Measurements from ENCODE around the gene HSBP1. TPM values are rescaled to one million over a fixed set of nuclear protein-coding genes. Genes with fewer than 3 reads are reported as not detected.

Gene HSBP1
- total RNA-seq, 1 donor from 2014 or later, result 22.0 TPM

- DNase-seq (ENCODE audit: low read depth), result no peak
- no peak for TF ChIP-seq CTCF (IDR thresholded peaks at IDR 0.05; ENCODE audit: insufficient read depth, low read length, poor library complexity, severe bottlenecking)
- Histone ChIP-seq H3K4me3 (ENCODE audit: low read depth, low read length) (no peak overlapping the region), H3K36me3 (ENCODE audit: control insufficient read depth, insufficient read depth, low read length) (no peaks in the 10 kb centered on the region), H3K27me3 (ENCODE audit: control insufficient read depth, insufficient read depth, low read length) (no peaks in the 10 kb centered on the region)
Observed at GRCh38 chr16:83797013-83797412, 10.8 kb upstream of the HSBP1 start.

GRCh38 chr16:83799336-83799735 is 8.4 kb upstream of the HSBP1 start:
- DNase-seq (ENCODE audit: low read depth), result no peak
- TF ChIP-seq CTCF (IDR thresholded peaks at IDR 0.05; ENCODE audit: insufficient read depth, low read length, poor library complexity, severe bottlenecking), result no peak
- no peaks in the 10 kb centered on the region for H3K27me3 ChIP-seq (ENCODE audit: control insufficient read depth, insufficient read depth, low read length)
- H3K4me3 ChIP-seq (ENCODE audit: low read depth, low read length), result no peak overlapping the region
- H3K36me3 ChIP-seq (ENCODE audit: control insufficient read depth, insufficient read depth, low read length), result no peaks in the 10 kb centered on the region

- no peaks in the 10 kb centered on the region for H3K27me3 ChIP-seq (ENCODE audit: control insufficient read depth, insufficient read depth, low read length)
- no peak for DNase-seq (ENCODE audit: low read depth)
- TF ChIP-seq CTCF (IDR thresholded peaks at IDR 0.05; ENCODE audit: insufficient read depth, low read length, poor library complexity, severe bottlenecking), result no peak
- H3K4me3 ChIP-seq (ENCODE audit: low read depth, low read length), result no peak overlapping the region
- no peaks in the 10 kb centered on the region for H3K36me3 ChIP-seq (ENCODE audit: control insufficient read depth, insufficient read depth, low read length)
Observed at GRCh38 chr16:83802135-83802534, 5.6 kb upstream of the HSBP1 start.

GRCh38 chr16:83802554-83803205 is 5.1 kb upstream of the HSBP1 start:
- H3K36me3 ChIP-seq (ENCODE audit: control insufficient read depth, insufficient read depth, low read length), result no peaks in the 10 kb centered on the region
- TF ChIP-seq CTCF (IDR thresholded peaks at IDR 0.05; ENCODE audit: insufficient read depth, low read length, poor library complexity, severe bottlenecking), result no peak
- no peak overlapping the region for H3K4me3 ChIP-seq (ENCODE audit: low read depth, low read length)

GRCh38 chr16:83803811-83804210 is 4.0 kb upstream of the HSBP1 start:
- H3K36me3 ChIP-seq (ENCODE audit: control insufficient read depth, insufficient read depth, low read length), result no peaks in the 10 kb centered on the region
- no peak overlapping the region for H3K4me3 ChIP-seq (ENCODE audit: low read depth, low read length)
- DNase-seq (ENCODE audit: low read depth), result no peak
- no peak for TF ChIP-seq CTCF (IDR thresholded peaks at IDR 0.05; ENCODE audit: insufficient read depth, low read length, poor library complexity, severe bottlenecking)
- H3K27me3 ChIP-seq (ENCODE audit: control insufficient read depth, insufficient read depth, low read length), result no peaks in the 10 kb centered on the region

More at GRCh38 chr16:83802554-83803205, 5.1 kb upstream of the HSBP1 start:
- no peak for DNase-seq (ENCODE audit: low read depth)
- H3K27me3 ChIP-seq (ENCODE audit: control insufficient read depth, insufficient read depth, low read length), result no peaks in the 10 kb centered on the region

- no peak for TF ChIP-seq CTCF (IDR thresholded peaks at IDR 0.05; ENCODE audit: insufficient read depth, low read length, poor library complexity, severe bottlenecking)
- H3K27me3 ChIP-seq (ENCODE audit: control insufficient read depth, insufficient read depth, low read length), result no peaks in the 10 kb centered on the region
- no peaks in the 10 kb centered on the region for H3K36me3 ChIP-seq (ENCODE audit: control insufficient read depth, insufficient read depth, low read length)
- H3K4me3 ChIP-seq (ENCODE audit: low read depth, low read length), result no peak overlapping the region
- DNase-seq (ENCODE audit: low read depth), result no peak
Observed at GRCh38 chr16:83804366-83804765, 3.4 kb upstream of the HSBP1 start.
